ENCODE measurements around the gene MBNL2. TPM values are rescaled to one million over a fixed set of nuclear protein-coding genes. Genes with fewer than 3 reads are reported as not detected.

The MBNL2 gene
- total and polyA plus RNA-seq, 11 donors, result 18.5 to 100 (median 81.4) TPM

GRCh38 chr13:97263160-97263559 is 41.0 kb downstream of the MBNL2 start:
- intact Hi-C loops (cut with DNase I), result loop anchor here in 2 of 10 donors (5.0 to 10.0 kb wide), 2 partner anchors 36 to 72 kb away; no protein-coding TSS in a partner anchor
- DNase-seq (no peak), ATAC-seq (no peak)
- Histone ChIP-seq H3K9me3 (no peaks in the 10 kb centered on the region), H3K4me1 (peaks cover 10 to 92% (median 84%) of the 10 kb centered on the region in 12 donors), H3K27me3 (no peaks in the 10 kb centered on the region), H3K27ac (peak overlapping the region in 3 of 12 donors; percentile 74 to 89 (median 81)), H3K4me3 (no peak overlapping the region), H3K36me3 (peaks cover 0 to 1% (median 0%) of the 10 kb centered on the region in 9 donors)
- WGBS, 4 donors, result 93 to 98% (median 95%) methylated on average over 1 of the region's 1 CpG
- TF ChIP-seq CTCF (IDR thresholded peaks at IDR 0.05) (no peak), POLR2A (IDR thresholded peaks at IDR 0.05) (no peak)

GRCh38 chr13:97264663-97265062 is 42.5 kb downstream of the MBNL2 start:
- Histone ChIP-seq H3K27ac (peak overlapping the region in 3 of 12 donors; percentile 11 to 35 (median 15)), H3K9me3 (no peaks in the 10 kb centered on the region), H3K27me3 (no peaks in the 10 kb centered on the region), H3K36me3 (peaks cover 0 to 2% (median 0%) of the 10 kb centered on the region in 9 donors), H3K4me3 (no peak overlapping the region), H3K4me1 (peaks cover 5 to 92% (median 84%) of the 10 kb centered on the region in 12 donors)
- no peak for TF ChIP-seq POLR2A (IDR thresholded peaks at IDR 0.05)
- no peak for TF ChIP-seq CTCF (IDR thresholded peaks at IDR 0.05)
- 53 to 74% (median 59%) methylated on average over 3 of the region's 3 CpGs for WGBS, 4 donors
- ATAC-seq (no peak), DNase-seq (no peak)
- intact Hi-C loops (cut with DNase I), result loop anchor here in 2 of 10 donors (5.0 to 10.0 kb wide), 2 partner anchors 37 to 70 kb away; no protein-coding TSS in a partner anchor

GRCh38 chr13:97266332-97266731 is 44.2 kb downstream of the MBNL2 start:
- Histone ChIP-seq H3K9me3 (no peaks in the 10 kb centered on the region), H3K4me1 (peaks cover 5 to 82% (median 71%) of the 10 kb centered on the region in 12 donors), H3K27me3 (no peaks in the 10 kb centered on the region), H3K27ac (peak overlapping the region in 9 of 12 donors; percentile 4 to 66 (median 48)), H3K4me3 (peak overlapping the region in 1 of 12 donors; percentile 2), H3K36me3 (peaks cover 0 to 2% (median 0%) of the 10 kb centered on the region in 9 donors)
- ATAC-seq, result no peak
- 59 to 67% (median 61%) methylated on average over 8 of the region's 8 CpGs for WGBS, 4 donors
- no peak for TF ChIP-seq CTCF (IDR thresholded peaks at IDR 0.05)
- TF ChIP-seq POLR2A (IDR thresholded peaks at IDR 0.05), result no peak
- intact Hi-C loops (cut with DNase I), result loop anchor here in 1 of 10 donors (10.0 kb wide), 1 partner anchor 68 kb away; no protein-coding TSS in a partner anchor
- no peak for DNase-seq

- H3K27me3 ChIP-seq, result no peaks in the 10 kb centered on the region
- no peaks in the 10 kb centered on the region for H3K9me3 ChIP-seq
- TF ChIP-seq POLR2A (IDR thresholded peaks at IDR 0.05) (no peak), CTCF (IDR thresholded peaks at IDR 0.05) (no peak)
- peak overlapping the region in 8 of 12 donors; percentile 4 to 66 (median 36) for H3K27ac ChIP-seq
- intact Hi-C loops (cut with DNase I), result loop anchor here in 1 of 10 donors (10.0 kb wide), 1 partner anchor 68 kb away; no protein-coding TSS in a partner anchor
- ATAC-seq (no peak), DNase-seq (no peak)
- H3K36me3 ChIP-seq, result peaks cover 0 to 2% (median 0%) of the 10 kb centered on the region in 9 donors
- H3K4me3 ChIP-seq, result peak overlapping the region in 1 of 12 donors; percentile 2
- H3K4me1 ChIP-seq, result peaks cover 5 to 79% (median 67%) of the 10 kb centered on the region in 12 donors
- WGBS, 4 donors, result 43 to 57% (median 47%) methylated on average over 8 of the region's 8 CpGs
These were observed 44.8 kb downstream of the MBNL2 start for GRCh38 chr13:97266772-97267417.
